GM13976 (cell line): ENCODE measurements around the gene NT5C2.
"Not testable (repeated sequence)": the region's sequence is repeated elsewhere in the genome, so short reads cannot be mapped to it uniquely, and the experiment has no call there.

Source experiments
- DNase-seq: peaks from one replicate; pipeline ENCODE4 v3.0.0; 2012; ENCODE audit warnings: low spot score
- in situ Hi-C: fragments of 300-500 bp; cut with MboI; formaldehyde crosslinking; loops from one replicate; pipeline ENCODE4 v1.12.0; 2022; ENCODE audit warnings: low sequenced_read_pairs, mixed read lengths, inconsistent platforms; ENCODE audit not compliant: unreplicated experiment
- TF ChIP-seq, protein P1 (sequence below): IDR thresholded peaks from 2 replicates; pipeline ENCODE4 v1.5.1; 2012; ENCODE audit warnings: borderline replicate concordance, mild to moderate bottlenecking; ENCODE audit not compliant: insufficient read depth; ENCODE audit errors: extremely low read depth, missing control alignments, control extremely low read depth

NT5C2 gene

DNA sequence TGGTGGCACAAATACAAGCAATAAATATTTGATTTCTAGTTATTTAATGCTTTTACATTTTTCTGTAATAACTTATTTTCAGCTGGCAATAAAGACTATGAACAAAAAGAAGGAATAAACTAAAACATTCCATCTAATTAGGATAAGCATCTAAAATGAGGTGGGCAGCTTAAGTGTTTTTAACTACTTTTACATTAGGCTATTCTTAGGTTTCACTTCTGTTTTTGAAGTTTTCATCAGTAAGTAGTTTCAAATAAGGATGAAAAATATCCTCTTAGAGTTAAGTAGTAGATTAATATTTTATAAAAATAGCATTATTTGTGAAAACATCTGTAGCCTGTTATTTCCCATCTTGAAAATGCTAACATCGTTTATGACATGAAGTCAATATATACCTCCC lies 15.9 kb downstream of the NT5C2 start:
- in situ Hi-C loops: no loop called here
- TF ChIP-seq, protein P1, sequence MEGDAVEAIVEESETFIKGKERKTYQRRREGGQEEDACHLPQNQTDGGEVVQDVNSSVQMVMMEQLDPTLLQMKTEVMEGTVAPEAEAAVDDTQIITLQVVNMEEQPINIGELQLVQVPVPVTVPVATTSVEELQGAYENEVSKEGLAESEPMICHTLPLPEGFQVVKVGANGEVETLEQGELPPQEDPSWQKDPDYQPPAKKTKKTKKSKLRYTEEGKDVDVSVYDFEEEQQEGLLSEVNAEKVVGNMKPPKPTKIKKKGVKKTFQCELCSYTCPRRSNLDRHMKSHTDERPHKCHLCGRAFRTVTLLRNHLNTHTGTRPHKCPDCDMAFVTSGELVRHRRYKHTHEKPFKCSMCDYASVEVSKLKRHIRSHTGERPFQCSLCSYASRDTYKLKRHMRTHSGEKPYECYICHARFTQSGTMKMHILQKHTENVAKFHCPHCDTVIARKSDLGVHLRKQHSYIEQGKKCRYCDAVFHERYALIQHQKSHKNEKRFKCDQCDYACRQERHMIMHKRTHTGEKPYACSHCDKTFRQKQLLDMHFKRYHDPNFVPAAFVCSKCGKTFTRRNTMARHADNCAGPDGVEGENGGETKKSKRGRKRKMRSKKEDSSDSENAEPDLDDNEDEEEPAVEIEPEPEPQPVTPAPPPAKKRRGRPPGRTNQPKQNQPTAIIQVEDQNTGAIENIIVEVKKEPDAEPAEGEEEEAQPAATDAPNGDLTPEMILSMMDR: no peak
- peak; percentile 36 for DNase-seq

DNA sequence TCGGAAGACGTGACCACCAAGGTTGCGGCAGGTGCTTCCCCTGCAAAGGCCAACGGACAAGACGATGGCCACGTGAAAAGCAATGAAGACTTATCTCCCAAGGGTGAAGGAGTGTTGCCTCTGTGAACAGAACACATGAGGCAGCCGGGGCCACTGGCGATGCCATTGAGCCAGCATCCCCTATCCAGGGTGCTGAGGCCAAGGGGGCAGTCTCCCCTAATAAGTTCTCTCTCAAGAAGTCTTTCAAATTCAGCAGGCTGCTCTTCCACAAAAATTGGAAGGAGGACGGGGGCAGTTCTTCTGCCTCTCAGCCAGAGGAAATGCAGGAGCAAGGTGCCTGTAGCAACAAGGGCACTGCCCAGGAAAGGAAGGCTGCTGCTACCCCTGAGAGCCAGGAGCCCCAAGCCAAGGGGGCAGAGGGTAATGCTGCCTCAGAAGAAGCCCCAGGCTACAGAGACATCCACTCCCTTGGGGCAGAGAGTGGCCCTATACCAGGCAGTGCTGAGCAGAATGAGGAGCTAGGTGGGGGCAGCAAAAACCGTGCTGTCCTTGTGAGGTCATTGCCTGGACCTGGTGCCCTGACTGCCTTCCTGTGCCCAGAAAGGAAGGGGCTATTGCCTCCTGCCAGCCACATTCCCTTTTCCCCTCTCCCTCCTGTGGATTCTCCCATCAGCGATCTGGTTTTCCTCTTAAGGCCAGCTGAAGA lies 17.3 kb downstream of the NT5C2 start:
- TF ChIP-seq, protein P1: no peak
- no peak for DNase-seq
- in situ Hi-C loops: no loop called here

DNA sequence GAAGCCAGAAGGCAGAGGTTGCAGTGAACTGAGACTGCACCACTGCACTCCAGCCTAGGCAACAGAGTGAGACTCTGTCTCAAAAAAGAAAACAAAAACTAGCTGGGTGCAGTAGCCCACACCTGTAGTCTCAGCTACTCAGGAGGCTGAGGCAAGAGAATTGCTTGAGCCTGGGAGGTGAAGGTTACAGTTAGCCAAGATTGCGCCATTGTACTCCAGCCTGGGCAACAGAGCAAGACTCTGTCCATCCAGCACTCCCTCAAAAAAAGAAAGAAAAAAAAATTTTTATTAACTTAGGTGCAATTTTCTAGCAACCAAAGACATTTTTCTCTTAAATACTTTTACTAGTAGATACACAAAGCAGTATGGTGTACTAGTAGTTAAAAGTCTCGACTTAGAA lies 18.7 kb downstream of the NT5C2 start:
- in situ Hi-C loops, DNase-seq: not testable (repeated sequence)

DNA sequence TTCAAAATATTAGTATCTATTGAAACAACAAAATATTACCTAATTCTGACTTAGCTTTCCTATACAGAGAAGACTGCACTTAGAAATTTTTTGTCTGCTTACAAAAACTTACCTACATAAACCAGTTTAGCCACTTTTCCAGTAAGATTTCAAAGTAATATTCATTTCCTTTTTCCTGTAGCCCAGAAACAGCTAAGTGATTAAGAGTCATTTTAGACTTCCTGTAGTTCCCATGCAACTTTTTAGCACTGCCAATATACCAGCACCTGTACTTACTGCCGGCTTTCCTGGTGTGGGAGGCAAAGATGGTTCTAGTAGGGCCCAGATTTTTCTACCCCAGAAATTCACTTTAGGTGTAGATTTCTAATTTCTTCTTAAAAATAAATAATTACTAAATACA lies 21.8 kb downstream of the NT5C2 start:
- TF ChIP-seq, protein P1: no peak
- no peak for DNase-seq
- in situ Hi-C loops: no loop called here

DNA sequence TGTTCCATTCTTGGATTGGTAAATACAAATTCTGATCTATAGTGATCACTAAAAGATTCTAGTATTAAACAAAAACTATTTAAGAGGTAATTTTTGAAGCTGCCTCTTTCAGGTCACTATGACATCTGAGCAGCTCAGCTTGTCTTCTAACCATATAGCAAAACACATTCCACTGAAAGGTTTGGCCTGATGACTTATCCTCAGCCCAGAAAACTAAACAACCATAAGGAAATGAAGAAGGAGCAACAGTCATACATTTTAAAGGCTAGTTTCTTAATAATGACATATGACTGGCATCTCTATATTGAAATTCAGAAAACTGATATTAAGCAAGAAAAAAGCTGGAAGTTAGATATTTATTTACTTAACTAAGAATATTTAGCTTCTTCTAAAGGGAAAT lies 24.6 kb downstream of the NT5C2 start:
- in situ Hi-C loops: no loop called here
- DNase-seq: no peak
- TF ChIP-seq, protein P1: no peak

DNA sequence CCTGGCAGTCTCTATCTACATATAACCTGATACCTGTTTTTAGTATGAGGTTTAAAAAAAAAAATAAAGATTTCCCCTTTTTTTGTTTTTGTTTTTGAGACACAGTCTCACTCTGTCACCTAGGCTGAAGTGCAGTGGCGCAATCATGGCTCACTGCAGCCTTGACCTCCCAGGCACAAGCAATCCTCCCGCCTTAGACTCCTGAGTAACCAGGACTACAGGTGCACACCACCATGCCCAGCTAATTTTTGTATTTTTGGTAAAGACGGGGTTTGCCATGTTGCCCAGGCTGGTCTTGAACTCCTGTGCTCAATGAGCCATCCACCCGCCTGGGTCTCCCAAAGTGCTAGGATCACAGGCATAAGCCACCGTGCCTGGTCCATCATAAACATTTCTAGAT lies 25.5 kb downstream of the NT5C2 start:
- in situ Hi-C loops, DNase-seq: not testable (repeated sequence)

DNA sequence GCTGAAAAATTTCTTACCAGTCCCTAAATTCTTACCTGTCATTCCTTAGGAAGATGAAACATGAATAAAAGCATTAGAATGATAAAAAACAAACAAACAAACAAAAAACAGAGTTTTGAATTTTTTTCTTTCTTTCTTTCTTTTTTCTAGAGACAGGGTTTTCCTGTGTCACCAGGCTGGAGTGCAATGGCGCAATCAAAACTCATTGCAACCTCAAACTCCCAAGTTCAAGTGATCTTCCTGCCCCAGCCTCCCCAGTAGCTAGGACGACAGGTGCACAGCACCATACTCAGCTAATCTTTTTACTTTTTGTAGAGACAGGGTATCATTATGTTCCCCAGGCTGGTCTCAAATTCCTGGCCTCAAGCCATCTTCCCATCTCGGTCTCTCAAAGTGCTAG lies 26.5 kb downstream of the NT5C2 start:
- TF ChIP-seq, protein P1: no peak
- in situ Hi-C loops: no loop called here
- no peak for DNase-seq

DNA sequence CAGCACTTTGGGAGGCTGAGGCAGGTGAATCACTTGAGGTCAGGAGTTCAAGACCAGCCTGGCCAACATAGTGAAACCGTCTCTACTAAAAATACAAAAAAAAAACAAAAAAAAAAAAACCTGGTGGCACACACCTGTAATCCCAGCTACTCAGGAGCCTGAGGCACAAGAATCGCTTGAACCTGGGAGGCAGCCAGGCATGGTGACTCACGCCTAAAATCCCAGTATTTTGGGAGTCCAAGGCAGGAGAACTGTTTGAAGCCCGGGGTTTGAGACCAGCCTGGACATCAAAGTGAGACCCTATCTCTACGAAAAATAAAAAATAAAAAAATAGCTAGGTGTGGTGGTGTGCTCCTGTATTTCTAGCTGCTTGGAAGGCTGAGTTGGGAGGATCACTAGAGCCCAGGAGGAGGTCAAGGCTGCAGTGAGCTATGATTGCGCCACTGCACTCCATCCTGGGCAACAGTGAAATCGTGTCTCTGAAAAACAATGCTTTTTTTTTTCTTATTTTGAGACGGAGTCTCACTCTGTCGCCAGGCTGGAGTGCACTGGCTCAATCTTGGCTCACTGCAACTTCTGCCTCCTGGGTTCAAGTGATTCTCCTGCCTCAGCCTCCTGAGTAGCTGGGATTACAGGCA lies 29.2 kb downstream of the NT5C2 start:
- in situ Hi-C loops: not testable (repeated sequence)

More for the DNA sequence above, 29.2 kb downstream of the NT5C2 start:
- not testable (repeated sequence) for DNase-seq
